Measurements from ENCODE around the gene CCDC157. TPM values are rescaled to one million over a fixed set of nuclear protein-coding genes. Genes with fewer than 3 reads are reported as not detected.

Gene CCDC157
- total RNA-seq, 4 donors from 2014 or later = 2.2 to 4.7 (median 3.1) TPM

- DNase-seq (ENCODE audit: low spot score in 2 of 2) = peak; percentile 76 to 80
- H3K27ac ChIP-seq = peak within 1 kb of the TSS; percentile 47
- H3K27me3 ChIP-seq = no peaks in the 10 kb centered on the region
- H3K9me3 ChIP-seq = no peaks in the 10 kb centered on the region
- no peaks in the 10 kb centered on the region for H3K36me3 ChIP-seq
- peak within 1 kb of the TSS; percentile 66 for H3K4me3 ChIP-seq
- peaks cover 57% of the 10 kb centered on the region for H3K4me1 ChIP-seq
- WGBS = 3% methylated on average over 33 of the region's 61 CpGs
- TF ChIP-seq, protein P1, sequence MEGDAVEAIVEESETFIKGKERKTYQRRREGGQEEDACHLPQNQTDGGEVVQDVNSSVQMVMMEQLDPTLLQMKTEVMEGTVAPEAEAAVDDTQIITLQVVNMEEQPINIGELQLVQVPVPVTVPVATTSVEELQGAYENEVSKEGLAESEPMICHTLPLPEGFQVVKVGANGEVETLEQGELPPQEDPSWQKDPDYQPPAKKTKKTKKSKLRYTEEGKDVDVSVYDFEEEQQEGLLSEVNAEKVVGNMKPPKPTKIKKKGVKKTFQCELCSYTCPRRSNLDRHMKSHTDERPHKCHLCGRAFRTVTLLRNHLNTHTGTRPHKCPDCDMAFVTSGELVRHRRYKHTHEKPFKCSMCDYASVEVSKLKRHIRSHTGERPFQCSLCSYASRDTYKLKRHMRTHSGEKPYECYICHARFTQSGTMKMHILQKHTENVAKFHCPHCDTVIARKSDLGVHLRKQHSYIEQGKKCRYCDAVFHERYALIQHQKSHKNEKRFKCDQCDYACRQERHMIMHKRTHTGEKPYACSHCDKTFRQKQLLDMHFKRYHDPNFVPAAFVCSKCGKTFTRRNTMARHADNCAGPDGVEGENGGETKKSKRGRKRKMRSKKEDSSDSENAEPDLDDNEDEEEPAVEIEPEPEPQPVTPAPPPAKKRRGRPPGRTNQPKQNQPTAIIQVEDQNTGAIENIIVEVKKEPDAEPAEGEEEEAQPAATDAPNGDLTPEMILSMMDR (IDR thresholded peaks at IDR 0.05) = no peak
Observed at GRCh38 chr22:30425616-30426387, 69.0 kb downstream of the CCDC157 start, which contains the start of gene MTFP1. Gene MTFP1 (plus strand): TSS chr22:30425768. CDS start chr22:30425880, 112 bp downstream.

Other genes starting within 250 kb of the CCDC157 start
- 10 to 100 TPM in 1 of 4 donors, 1 to 10 TPM in 3; 4.2 to 15.3 (median 8.5) TPM for gene LIF, start 110.2 kb upstream of the CCDC157 start, total RNA-seq
- gene OSM, start 90.2 kb upstream of the CCDC157 start, total RNA-seq = under 1 TPM in 1 of 4 donors, not detected in 3; 0.34 TPM
- 10 to 100 TPM; 16.3 to 22.8 (median 20.6) TPM for gene CASTOR1, start 67.5 kb upstream of the CCDC157 start, total RNA-seq
- 10 to 100 TPM; 38.3 to 49.2 (median 43.0) TPM for gene TBC1D10A, start 30.1 kb upstream of the CCDC157 start, total RNA-seq
- 100 to 1,000 TPM; 112 to 208 (median 152) TPM for gene SF3A1, start 113 bp upstream of the CCDC157 start, total RNA-seq
- gene RNF215, start 30.4 kb downstream of the CCDC157 start, total RNA-seq = 10 to 100 TPM in 2 of 4 donors, 1 to 10 TPM in 2; 6.3 to 15.5 (median 10.2) TPM
- 10 to 100 TPM in 3 of 4 donors, 1 to 10 TPM in 1; 8.9 to 19.9 (median 13.5) TPM for gene SEC14L2, start 40.0 kb downstream of the CCDC157 start, total RNA-seq
- gene MTFP1, start 68.8 kb downstream of the CCDC157 start, total RNA-seq = 10 to 100 TPM in 1 of 4 donors, 1 to 10 TPM in 3; 2.5 to 13.7 (median 3.5) TPM
- gene SEC14L3, start 115.0 kb downstream of the CCDC157 start, total RNA-seq = not detected
- 1 to 10 TPM; 2.2 to 3.3 (median 2.7) TPM for gene SEC14L4, start 148.7 kb downstream of the CCDC157 start, total RNA-seq
- 100 to 1,000 TPM in 1 of 4 donors, 10 to 100 TPM in 3; 15.2 to 105 (median 41.4) TPM for gene SEC14L6, start 189.7 kb downstream of the CCDC157 start, total RNA-seq
- gene GAL3ST1, start 217.7 kb downstream of the CCDC157 start, total RNA-seq = 1 to 10 TPM; 1.2 to 3.7 (median 2.4) TPM
- gene PES1, start 234.9 kb downstream of the CCDC157 start, total RNA-seq = 10 to 100 TPM; 46.7 to 59.9 (median 53.1) TPM

Data from suprapubic skin (tissue), 4 donors.